GM12891 (cell line): ENCODE data around the gene IKZF1.

Experiments
- DNase-seq: peaks from one replicate; pipeline ENCODE4 v3.0.0; 2011; ENCODE audit warnings: low spot score; ENCODE audit not compliant: insufficient read length
- FAIRE-seq: peaks from 2 replicates; lab custom pipeline; 2011; peaks lifted over from hg19 to GRCh38; lab: Jason Lieb, UNC
- PAX5 ChIP-seq: IDR thresholded peaks from 2 replicates; pipeline ENCODE4 v1.6.1; 2011; ENCODE audit warnings: low read length, moderate library complexity, mild to moderate bottlenecking; ENCODE audit not compliant: insufficient read depth, severe bottlenecking
- POLR2A ChIP-seq: IDR thresholded peaks from 2 replicates; pipeline ENCODE4 v1.6.1; 2011; ENCODE audit warnings: low read depth, low read length, control low read depth
- POLR2AphosphoS5 ChIP-seq: IDR thresholded peaks from 2 replicates; pipeline ENCODE4 v1.6.1; 2011; ENCODE audit warnings: low read depth, low read length, control low read depth
- POU2F2 ChIP-seq: IDR thresholded peaks from 2 replicates; pipeline ENCODE4 v1.6.1; 2011; ENCODE audit warnings: low read depth, mild to moderate bottlenecking, control low read depth, low read length, moderate library complexity
- SPI1 ChIP-seq: IDR thresholded peaks from 2 replicates; pipeline ENCODE4 v1.6.1; 2011; ENCODE audit warnings: low read depth, low read length, control low read depth
- TAF1 ChIP-seq: IDR thresholded peaks from 2 replicates; pipeline ENCODE4 v1.6.1; 2011; ENCODE audit warnings: low read depth, low read length, control low read depth

The IKZF1 gene

GRCh38 chr7:50281680-50282445 is 22.7 kb upstream of the IKZF1 start:
- no peak for DNase-seq
- FAIRE-seq = peak; percentile 93
- TF ChIP-seq POU2F2 (0 out of 2 replicates have a peak, but pooled peaks have one; percentile 66), TAF1 (no peak; the same call in 1 of the 2 replicates), POLR2A (peak; percentile 45), SPI1 (peak; percentile 95), POLR2AphosphoS5 (peak; percentile 60; the same call in 1 of the 2 replicates), PAX5 (no peak)

DNA sequence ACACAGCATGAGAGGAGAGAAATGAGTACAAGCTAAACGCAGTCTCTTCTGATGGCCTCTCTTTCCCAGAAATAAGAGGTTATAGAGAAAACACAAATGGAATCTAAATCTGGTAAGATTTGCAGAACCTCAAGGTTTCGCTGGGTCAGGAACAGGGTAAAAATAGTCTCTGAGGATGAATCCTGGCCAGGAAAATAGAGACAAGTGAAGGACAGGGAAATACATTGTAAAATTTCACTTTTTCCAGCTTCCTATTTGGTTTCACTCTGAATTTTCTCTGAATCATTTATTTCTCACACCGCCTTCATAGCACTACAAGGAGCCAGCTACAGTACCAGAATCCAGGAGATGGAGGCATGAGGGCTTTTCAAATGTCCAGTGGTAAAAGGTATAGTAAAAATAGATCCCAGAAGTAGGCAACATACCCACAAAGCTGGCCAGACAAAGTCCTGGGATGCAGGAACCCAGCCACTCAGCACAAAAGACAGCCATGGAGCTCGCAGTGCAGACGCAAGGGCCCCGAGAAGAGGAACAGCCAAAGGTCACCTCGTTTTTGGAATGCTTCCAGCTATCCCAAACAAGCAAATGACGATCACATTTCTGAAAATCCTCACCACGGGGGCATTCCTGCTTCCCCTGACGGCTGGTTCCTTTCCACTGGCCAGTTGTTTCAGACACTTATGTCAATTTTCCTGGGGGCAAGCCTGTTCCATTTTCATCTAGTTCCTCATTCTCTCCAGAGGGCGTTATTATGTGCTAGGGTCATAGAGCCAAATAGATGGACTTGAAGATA is 21.5 kb upstream of the IKZF1 start:
- TF ChIP-seq POU2F2 = no peak
- no peak for TF ChIP-seq PAX5
- no peak for TF ChIP-seq POLR2AphosphoS5
- TF ChIP-seq SPI1 = no peak
- TF ChIP-seq TAF1 = no peak
- no peak for TF ChIP-seq POLR2A
- peak; percentile 41 for FAIRE-seq
- no peak for DNase-seq

GRCh38 chr7:50283731-50284130 is 20.8 kb upstream of the IKZF1 start:
- FAIRE-seq = no peak
- DNase-seq = no peak
- TF ChIP-seq TAF1 (no peak), POU2F2 (no peak), PAX5 (no peak), SPI1 (no peak)

GRCh38 chr7:50284296-50284695 is 20.2 kb upstream of the IKZF1 start:
- no peak for DNase-seq
- no peak for TF ChIP-seq TAF1
- TF ChIP-seq POU2F2 = peak; percentile 46; the same call in 1 of the 2 replicates
- TF ChIP-seq POLR2A = peak; percentile 34; the same call in 1 of the 2 replicates
- FAIRE-seq = peak; percentile 94

- DNase-seq (no peak), FAIRE-seq (no peak)
- TF ChIP-seq SPI1 = no peak
- TF ChIP-seq POLR2AphosphoS5 = no peak
- no peak for TF ChIP-seq POU2F2
- TF ChIP-seq POLR2A = no peak
- TF ChIP-seq TAF1 = no peak
- no peak for TF ChIP-seq PAX5
Measured at GRCh38 chr7:50285269-50285668, 19.2 kb upstream of the IKZF1 start.

DNA sequence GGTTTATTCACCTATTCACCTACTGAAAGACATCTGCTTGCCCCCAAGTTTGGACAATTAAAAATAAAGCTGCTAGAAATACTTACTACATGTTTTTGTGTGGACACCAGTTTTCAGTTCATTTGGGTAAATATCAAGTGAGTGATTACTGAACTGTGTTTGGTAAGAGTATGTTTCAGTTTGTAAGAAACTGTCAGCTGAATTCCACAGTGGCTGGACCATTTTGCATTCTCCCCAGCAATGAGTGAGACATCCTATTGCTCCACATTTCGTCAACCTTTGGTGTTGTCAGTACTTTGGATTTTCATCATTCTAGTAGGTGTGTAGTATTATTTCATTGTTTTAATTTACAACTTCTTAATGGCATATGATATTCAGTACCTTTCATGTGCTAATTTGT is 17.4 kb upstream of the IKZF1 start:
- TF ChIP-seq PAX5 = no peak
- TF ChIP-seq SPI1 = no peak
- no peak for TF ChIP-seq POU2F2
- TF ChIP-seq TAF1 = no peak
- no peak for TF ChIP-seq POLR2A
- TF ChIP-seq POLR2AphosphoS5 = no peak
- DNase-seq (no peak), FAIRE-seq (peak; percentile 68)

DNA sequence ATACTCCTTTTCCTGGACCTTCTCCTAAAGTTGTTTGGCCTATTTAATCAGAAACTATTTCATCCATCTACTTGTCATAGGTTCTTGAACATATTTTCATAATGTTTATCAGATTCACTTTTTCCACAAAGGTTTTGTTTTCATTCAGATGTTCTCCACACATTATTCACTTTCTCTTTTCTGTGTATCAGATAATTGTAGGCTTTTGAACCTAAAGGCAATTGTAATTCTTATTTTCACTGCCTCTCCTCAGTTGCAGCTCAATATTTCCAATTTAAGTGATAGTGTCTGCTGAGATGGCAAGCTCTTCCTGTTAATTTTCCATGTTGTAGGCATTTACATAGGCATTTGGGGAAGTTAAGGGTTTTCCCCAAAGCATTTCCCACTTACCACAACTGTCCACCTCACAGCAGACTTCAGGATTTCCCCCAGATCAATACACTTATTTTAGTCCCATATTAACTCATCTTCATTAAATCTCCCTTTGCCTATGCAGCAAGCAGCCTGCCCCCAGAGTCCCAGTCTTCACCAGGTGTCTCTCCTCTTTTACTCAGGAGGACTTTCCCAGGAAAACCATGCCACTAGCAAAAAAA is 12.3 kb upstream of the IKZF1 start:
- no peak for DNase-seq
- no peak for TF ChIP-seq POU2F2
- TF ChIP-seq PAX5 = no peak
- TF ChIP-seq SPI1 = no peak
- TF ChIP-seq TAF1 = no peak
- no peak for TF ChIP-seq POLR2AphosphoS5
- no peak for TF ChIP-seq POLR2A
- FAIRE-seq = peak; percentile 43

DNA sequence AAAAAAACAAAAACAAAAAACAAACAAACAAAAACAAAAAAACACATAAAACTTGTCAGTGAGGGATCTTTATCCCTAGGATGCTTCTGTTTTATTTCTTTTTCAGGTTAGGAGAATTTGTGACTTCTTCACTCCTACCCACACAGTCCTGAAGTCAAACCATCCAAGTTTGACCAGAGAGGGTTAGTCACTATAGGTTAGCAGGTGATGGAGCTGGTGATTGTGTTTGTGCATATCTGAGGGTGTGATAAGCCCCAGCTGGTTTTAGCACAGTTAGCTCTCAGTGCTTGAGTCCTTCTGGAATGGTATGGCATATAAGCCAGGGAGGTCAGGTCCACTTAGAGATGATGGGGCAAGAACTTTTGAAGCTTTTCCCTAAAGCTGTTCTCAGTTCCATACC is 11.8 kb upstream of the IKZF1 start:
- FAIRE-seq (peak; percentile 94), DNase-seq (no peak)
- TF ChIP-seq POLR2AphosphoS5 (no peak), POU2F2 (no peak), PAX5 (no peak), TAF1 (no peak), SPI1 (no peak), POLR2A (no peak)

DNA sequence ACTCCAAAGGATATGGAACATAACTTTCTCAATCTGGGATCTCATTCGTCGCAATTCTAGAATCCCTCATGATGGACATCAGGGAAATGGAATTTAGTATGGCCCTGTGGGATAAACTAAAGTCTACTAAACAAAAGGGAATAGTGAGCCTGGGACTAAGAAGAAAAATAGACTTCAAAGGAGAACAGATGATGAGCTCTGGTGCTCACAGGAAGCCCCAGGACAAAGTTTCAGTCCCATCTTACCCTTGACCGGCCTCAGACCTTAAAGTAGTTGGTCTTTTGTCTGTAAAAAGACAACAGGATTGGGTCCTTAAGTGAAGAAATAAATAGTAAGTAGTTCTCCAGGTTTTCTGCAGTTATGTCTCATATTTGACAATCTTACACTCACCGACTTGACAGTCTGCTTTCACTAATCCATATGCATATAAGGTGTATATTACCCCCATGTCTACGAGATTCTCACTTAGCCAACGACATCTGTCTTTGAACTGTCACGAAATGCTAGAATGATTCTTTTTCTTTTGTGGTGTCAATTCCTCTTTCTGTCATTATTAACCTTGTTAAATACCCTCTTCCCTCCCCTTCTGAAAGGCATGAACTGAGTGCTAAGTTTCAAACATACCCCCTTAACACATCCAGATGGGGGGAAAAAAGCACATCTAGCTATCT is 10.9 kb upstream of the IKZF1 start:
- TF ChIP-seq SPI1 (peak; percentile 88), TAF1 (no peak), POLR2A (peak; percentile 25; the same call in 1 of the 2 replicates), POU2F2 (0 out of 2 replicates have a peak, but pooled peaks have one; percentile 17), PAX5 (no peak), POLR2AphosphoS5 (no peak)
- peak; percentile 95 for FAIRE-seq
- DNase-seq = no peak
